Measurements from ENCODE around the gene GEMIN2.
A peak's percentile ranks its signal among the peaks of the same experiment; 100 is the strongest.
"Not testable (repeated sequence)": the region's sequence is repeated elsewhere in the genome, so short reads cannot be mapped to it uniquely, and the experiment has no call there.

The GEMIN2 gene

DNA sequence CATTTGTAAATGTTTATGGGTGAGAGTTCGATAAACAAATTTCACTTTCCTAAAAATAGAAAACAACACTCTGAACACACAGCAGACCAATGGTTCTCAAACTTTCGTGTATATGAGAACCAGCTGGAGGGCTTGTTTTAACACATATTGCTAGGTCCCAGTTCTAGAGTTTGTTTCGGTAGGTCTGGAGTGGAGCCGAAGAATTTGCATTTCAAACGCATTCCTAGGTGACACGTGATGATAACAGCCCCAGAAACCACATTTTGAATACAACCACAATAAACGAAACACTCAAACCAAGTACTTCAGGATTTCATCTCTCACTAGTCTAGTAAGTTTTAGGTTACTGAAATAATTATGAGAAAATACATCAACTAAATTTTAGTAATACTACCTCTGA, 28.2 kb upstream of the GEMIN2 start:
- TF ChIP-seq, protein P1, sequence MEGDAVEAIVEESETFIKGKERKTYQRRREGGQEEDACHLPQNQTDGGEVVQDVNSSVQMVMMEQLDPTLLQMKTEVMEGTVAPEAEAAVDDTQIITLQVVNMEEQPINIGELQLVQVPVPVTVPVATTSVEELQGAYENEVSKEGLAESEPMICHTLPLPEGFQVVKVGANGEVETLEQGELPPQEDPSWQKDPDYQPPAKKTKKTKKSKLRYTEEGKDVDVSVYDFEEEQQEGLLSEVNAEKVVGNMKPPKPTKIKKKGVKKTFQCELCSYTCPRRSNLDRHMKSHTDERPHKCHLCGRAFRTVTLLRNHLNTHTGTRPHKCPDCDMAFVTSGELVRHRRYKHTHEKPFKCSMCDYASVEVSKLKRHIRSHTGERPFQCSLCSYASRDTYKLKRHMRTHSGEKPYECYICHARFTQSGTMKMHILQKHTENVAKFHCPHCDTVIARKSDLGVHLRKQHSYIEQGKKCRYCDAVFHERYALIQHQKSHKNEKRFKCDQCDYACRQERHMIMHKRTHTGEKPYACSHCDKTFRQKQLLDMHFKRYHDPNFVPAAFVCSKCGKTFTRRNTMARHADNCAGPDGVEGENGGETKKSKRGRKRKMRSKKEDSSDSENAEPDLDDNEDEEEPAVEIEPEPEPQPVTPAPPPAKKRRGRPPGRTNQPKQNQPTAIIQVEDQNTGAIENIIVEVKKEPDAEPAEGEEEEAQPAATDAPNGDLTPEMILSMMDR (IDR thresholded peaks at IDR 0.05), result no peak
- H3K4me3 Mint-ChIP-seq, result no peak overlapping the region
- H3K27ac Mint-ChIP-seq, result no peak overlapping the region
- H3K36me3 Mint-ChIP-seq (ENCODE audit: low read depth), result peaks cover 80% of the 10 kb centered on the region
- H3K4me1 Mint-ChIP-seq, result no peaks in the 10 kb centered on the region
- no peaks in the 10 kb centered on the region for H3K27me3 Mint-ChIP-seq (ENCODE audit: low read depth, poor library complexity)
- H3K9me3 Mint-ChIP-seq, result no peaks in the 10 kb centered on the region
- no peak for DNase-seq

DNA sequence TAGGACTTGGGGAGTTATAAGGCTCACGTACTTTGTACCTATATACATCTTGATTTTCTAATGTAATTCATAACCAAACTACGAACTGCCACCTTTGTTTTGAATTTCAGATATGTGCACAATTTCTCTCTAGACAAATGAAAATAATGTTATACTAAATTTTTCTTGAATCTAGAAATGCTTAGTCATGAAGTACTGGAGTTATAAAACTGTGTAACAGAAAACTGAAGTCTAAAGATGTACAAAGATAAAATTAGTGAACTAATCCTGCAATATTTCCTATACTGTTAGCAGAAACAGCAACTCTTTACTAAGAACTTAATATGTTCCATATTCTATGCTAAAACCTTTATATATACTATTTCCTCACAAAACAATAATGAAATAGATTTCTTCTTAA, 26.6 kb upstream of the GEMIN2 start:
- Mint-ChIP-seq H3K4me1 (no peaks in the 10 kb centered on the region), H3K36me3 (ENCODE audit: low read depth) (peaks cover 85% of the 10 kb centered on the region), H3K4me3 (no peak overlapping the region), H3K9me3 (no peaks in the 10 kb centered on the region), H3K27ac (no peak overlapping the region), H3K27me3 (ENCODE audit: low read depth, poor library complexity) (no peaks in the 10 kb centered on the region)
- TF ChIP-seq, protein P1 (IDR thresholded peaks at IDR 0.05), result no peak
- no peak for DNase-seq

DNA sequence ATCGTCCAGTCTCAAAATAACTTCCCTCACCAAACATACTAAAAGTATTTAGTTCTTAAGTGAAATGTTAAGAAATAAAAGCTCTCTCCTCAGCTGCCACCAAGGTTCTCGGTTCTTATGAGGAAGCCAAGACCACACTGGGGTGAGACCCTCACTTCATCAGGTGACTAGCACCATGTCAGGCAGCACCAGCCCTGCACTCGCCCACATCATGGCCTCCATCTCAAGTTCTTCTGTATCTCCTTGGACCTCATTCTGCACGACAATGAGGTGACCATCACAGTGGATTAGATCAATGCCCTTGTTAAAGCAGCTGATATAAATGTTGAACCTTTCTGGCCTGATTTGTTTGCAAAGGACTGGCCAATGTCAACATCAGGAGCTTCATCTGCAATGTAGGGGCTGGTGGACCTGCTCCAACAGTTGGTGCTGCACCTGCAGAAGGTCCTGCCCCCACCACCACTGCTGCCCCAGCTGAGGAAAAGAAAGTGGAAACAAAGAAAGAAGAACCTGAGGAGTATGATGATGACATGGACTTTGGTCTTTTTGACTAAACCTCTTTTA, 23.5 kb upstream of the GEMIN2 start:
- TF ChIP-seq, protein P1 (IDR thresholded peaks at IDR 0.05), result no peak
- Mint-ChIP-seq H3K4me1 (no peaks in the 10 kb centered on the region), H3K27ac (no peak overlapping the region), H3K36me3 (ENCODE audit: low read depth) (peaks cover 72% of the 10 kb centered on the region), H3K9me3 (no peaks in the 10 kb centered on the region), H3K4me3 (no peak overlapping the region), H3K27me3 (ENCODE audit: low read depth, poor library complexity) (no peaks in the 10 kb centered on the region)
- DNase-seq, result no peak

DNA sequence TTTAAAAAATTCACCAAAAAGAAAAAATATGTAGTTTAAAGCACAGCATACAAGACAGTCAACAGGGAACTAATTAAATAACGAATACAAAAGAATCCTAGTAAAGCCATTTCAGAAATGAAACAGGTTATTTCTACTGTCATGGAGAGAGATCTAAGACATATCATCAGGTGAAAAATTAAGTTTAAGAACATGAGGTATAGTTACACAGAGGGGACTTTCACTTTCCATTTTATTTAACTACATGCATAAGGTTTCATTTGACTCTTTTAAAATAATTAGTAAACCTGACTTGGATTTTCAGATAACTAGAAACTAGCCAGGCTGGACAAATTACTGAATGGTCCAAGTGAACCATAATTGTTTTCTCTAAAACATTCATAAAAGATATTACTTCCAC, 22.4 kb upstream of the GEMIN2 start:
- no peak overlapping the region for H3K27ac Mint-ChIP-seq
- H3K4me1 Mint-ChIP-seq, result no peaks in the 10 kb centered on the region
- H3K4me3 Mint-ChIP-seq, result no peak overlapping the region
- H3K9me3 Mint-ChIP-seq, result no peaks in the 10 kb centered on the region
- H3K36me3 Mint-ChIP-seq (ENCODE audit: low read depth), result peaks cover 61% of the 10 kb centered on the region
- no peak for DNase-seq
- TF ChIP-seq, protein P1 (IDR thresholded peaks at IDR 0.05), result no peak
- H3K27me3 Mint-ChIP-seq (ENCODE audit: low read depth, poor library complexity), result no peaks in the 10 kb centered on the region

DNA sequence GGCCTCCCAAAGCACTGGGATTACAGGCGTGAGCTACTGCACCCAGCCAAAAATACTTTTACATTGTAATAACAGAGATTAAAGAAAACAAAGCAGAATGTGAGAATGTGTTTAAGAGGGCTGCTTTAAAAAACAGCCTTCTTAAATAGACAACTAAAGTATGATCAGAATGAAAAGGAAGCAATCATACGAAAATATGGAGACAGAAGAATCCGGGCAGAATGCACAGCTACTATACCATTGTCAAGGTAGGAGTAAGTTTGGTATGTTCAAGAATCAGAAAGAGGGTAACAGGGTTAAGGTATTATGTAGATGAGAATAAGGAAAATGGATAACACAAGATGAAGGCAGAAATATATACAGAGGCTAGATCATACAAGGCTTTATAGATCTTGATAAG, 19.6 kb upstream of the GEMIN2 start:
- H3K27ac Mint-ChIP-seq, result no peak overlapping the region

DNA sequence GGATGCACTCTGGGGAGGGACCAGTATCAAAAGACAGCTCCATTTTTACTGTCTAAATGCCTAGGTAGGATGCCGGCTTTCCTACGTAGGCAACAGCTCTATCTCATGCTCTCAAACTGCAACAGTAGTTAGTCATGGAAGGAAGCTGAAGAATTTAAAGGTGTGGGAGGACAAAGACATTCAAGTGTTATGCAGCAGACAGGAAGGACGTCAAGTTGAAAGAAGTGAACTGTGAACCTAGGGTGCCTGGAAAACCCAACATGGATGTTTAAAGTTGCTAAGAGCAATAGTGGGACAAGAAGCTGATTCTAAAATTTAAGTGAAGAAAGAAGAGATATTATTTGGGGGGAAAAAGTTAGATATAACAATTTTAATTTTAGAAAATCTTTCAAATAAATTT, 17.0 kb upstream of the GEMIN2 start:
- Mint-ChIP-seq H3K36me3 (ENCODE audit: low read depth) (peaks cover 25% of the 10 kb centered on the region), H3K27ac (peak overlapping the region; percentile 62), H3K4me1 (peaks cover 21% of the 10 kb centered on the region), H3K4me3 (no peak overlapping the region), H3K9me3 (no peaks in the 10 kb centered on the region), H3K27me3 (ENCODE audit: low read depth, poor library complexity) (no peaks in the 10 kb centered on the region)
- no peak for DNase-seq
- TF ChIP-seq, protein P1 (IDR thresholded peaks at IDR 0.05), result no peak

More for the DNA sequence above, 19.6 kb upstream of the GEMIN2 start:
- Mint-ChIP-seq H3K27me3 (ENCODE audit: low read depth, poor library complexity) (no peaks in the 10 kb centered on the region), H3K4me3 (no peak overlapping the region), H3K9me3 (no peaks in the 10 kb centered on the region), H3K4me1 (peaks cover 6% of the 10 kb centered on the region), H3K36me3 (ENCODE audit: low read depth) (peaks cover 43% of the 10 kb centered on the region)
- no peak for DNase-seq
- TF ChIP-seq, protein P1 (IDR thresholded peaks at IDR 0.05), result no peak

DNA sequence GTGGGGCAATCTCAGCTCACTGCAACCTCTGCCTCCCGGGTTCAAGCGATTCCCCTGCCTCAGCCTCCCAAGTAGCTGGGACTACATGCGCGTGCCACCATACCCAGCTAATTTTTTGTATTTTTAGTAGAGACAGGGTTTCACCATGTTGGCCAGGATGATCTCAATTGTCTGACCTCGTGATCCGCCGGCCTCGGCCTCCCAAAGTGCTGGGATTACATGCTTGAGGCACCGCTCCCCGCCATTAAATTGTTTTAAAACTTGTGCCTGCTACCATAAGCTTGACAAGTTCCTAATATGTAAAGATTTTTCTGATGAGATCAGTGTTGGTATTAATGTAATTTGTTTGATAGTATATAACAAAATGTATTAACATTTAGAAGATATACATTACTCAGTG, 14.9 kb upstream of the GEMIN2 start:
- H3K4me3 Mint-ChIP-seq; H3K9me3 Mint-ChIP-seq; DNase-seq; H3K27me3 Mint-ChIP-seq (ENCODE audit: low read depth, poor library complexity); H3K27ac Mint-ChIP-seq: not testable (repeated sequence)
- H3K4me1 Mint-ChIP-seq, result peaks cover 33% of the 10 kb centered on the region
- peaks cover 21% of the 10 kb centered on the region for H3K36me3 Mint-ChIP-seq (ENCODE audit: low read depth)
